ENCODE results near the gene MET.
A peak's percentile ranks its signal among the peaks of the same experiment; 100 is the strongest.

Gene MET

GRCh38 chr7:116730097-116731022, 58.4 kb downstream of the MET start (continued):
- TF ChIP-seq ZNF280D (tag by site-specific recombination; IDR thresholded peaks at IDR 0.05) (no peak), ZNF654 (tag by site-specific recombination; IDR thresholded peaks at IDR 0.05; ENCODE audit: low read depth) (no peak), ZNF664 (tag by site-specific recombination; IDR thresholded peaks at IDR 0.05) (no peak), ZBTB1 (tag by site-specific recombination; IDR thresholded peaks at IDR 0.05) (no peak), ZNF302 (tag by site-specific recombination; IDR thresholded peaks at IDR 0.05; ENCODE audit: low read depth) (0 out of 2 replicates have a peak, but pooled peaks have one; percentile 23), ZFP3 (tag by site-specific recombination; IDR thresholded peaks at IDR 0.05; ENCODE audit: low read depth) (no peak), ZNF510 (tag by site-specific recombination; IDR thresholded peaks at IDR 0.05; ENCODE audit: insufficient replicate concordance) (no peak), SP2 (tag by site-specific recombination; IDR thresholded peaks at IDR 0.05) (no peak), BCL6B (tag by site-specific recombination; IDR thresholded peaks at IDR 0.05) (peak; percentile 90), ZBTB17 (tag by site-specific recombination; IDR thresholded peaks at IDR 0.05) (peak; percentile 62), ZBTB8A (tag by site-specific recombination; IDR thresholded peaks at IDR 0.05) (no peak), ZNF248 (tag by site-specific recombination; IDR thresholded peaks at IDR 0.05) (no peak), ZNF112 (tag by site-specific recombination; IDR thresholded peaks at IDR 0.05) (no peak), ZNF324 (tag by site-specific recombination; IDR thresholded peaks at IDR 0.05) (0 out of 2 replicates have a peak, but pooled peaks have one; percentile 27), ZNF426 (tag by site-specific recombination; IDR thresholded peaks at IDR 0.05) (no peak), ZNF514 (tag by site-specific recombination; IDR thresholded peaks at IDR 0.05) (no peak), ZNF148 (tag by site-specific recombination; IDR thresholded peaks at IDR 0.05; ENCODE audit: borderline replicate concordance) (0 out of 2 replicates have a peak, but pooled peaks have one; percentile 35), ZNF692 (tag by site-specific recombination; IDR thresholded peaks at IDR 0.05) (peak; percentile 73), ZSCAN30 (tag by site-specific recombination; IDR thresholded peaks at IDR 0.05) (no peak), ZNF138 (tag by site-specific recombination; IDR thresholded peaks at IDR 0.05; ENCODE audit: borderline replicate concordance) (no peak), IKZF3 (tag by site-specific recombination; IDR thresholded peaks at IDR 0.05) (peak; percentile 60), ZNF544 (tag by site-specific recombination; IDR thresholded peaks at IDR 0.05) (no peak), ZBTB11 (tag by site-specific recombination; conservative IDR thresholded peaks at IDR 0.05; ENCODE audit: low read depth) (no peak), ZNF501 (tag by site-specific recombination; IDR thresholded peaks at IDR 0.05) (no peak), ZNF37A (tag by site-specific recombination; IDR thresholded peaks at IDR 0.05) (no peak), TCF7L2 (IDR thresholded peaks at IDR 0.05; ENCODE audit: borderline replicate concordance, low read depth, low read length) (no peak)

All from HEK293 (cell line).